Choroid plexus epithelial cell (primary cell): ENCODE results near the gene NAPB.

Experiments used
- DNase-seq: peaks from one replicate; pipeline ENCODE4 v3.0.0-alpha.2; 2010; ENCODE audit warnings: low read depth
- H3K4me3 ChIP-seq: 2 replicates; pipeline ENCODE4 v1.5.1; 2011; ENCODE audit warnings: low read depth, mild to moderate bottlenecking, control low read depth, low read length, moderate library complexity
- TF ChIP-seq, protein P1 (sequence below): conservative IDR thresholded peaks from 2 replicates; pipeline ENCODE4 v1.5.1; 2011; ENCODE audit warnings: low read depth, mild to moderate bottlenecking, control low read depth, inconsistent platforms, low read length, moderate library complexity

The NAPB gene

GRCh38 chr20:23337312-23337711 lies 84.0 kb downstream of the NAPB start:
- no peak for DNase-seq
- no peak overlapping the region for H3K4me3 ChIP-seq
- TF ChIP-seq, protein P1, sequence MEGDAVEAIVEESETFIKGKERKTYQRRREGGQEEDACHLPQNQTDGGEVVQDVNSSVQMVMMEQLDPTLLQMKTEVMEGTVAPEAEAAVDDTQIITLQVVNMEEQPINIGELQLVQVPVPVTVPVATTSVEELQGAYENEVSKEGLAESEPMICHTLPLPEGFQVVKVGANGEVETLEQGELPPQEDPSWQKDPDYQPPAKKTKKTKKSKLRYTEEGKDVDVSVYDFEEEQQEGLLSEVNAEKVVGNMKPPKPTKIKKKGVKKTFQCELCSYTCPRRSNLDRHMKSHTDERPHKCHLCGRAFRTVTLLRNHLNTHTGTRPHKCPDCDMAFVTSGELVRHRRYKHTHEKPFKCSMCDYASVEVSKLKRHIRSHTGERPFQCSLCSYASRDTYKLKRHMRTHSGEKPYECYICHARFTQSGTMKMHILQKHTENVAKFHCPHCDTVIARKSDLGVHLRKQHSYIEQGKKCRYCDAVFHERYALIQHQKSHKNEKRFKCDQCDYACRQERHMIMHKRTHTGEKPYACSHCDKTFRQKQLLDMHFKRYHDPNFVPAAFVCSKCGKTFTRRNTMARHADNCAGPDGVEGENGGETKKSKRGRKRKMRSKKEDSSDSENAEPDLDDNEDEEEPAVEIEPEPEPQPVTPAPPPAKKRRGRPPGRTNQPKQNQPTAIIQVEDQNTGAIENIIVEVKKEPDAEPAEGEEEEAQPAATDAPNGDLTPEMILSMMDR: no peak

DNA sequence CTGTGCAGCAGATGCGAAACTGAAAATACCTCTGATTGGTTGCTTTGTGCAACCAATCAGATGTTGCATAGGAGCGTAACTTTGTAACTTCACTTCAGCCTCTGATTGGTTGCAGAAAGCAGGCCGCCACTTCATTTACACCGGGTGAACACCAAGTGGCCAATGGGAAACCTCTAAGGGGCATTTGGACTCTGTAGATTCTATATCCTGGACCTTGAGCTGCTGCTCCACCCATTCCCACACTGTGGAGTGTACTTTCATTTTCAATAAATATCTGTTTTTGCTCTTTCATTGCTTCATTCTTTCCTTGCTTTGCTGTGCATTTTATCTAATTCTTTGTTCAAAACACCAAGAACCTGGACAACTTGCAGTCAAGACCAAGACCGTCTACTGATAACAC lies 84.8 kb downstream of the NAPB start:
- TF ChIP-seq, protein P1: no peak
- no peak overlapping the region for H3K4me3 ChIP-seq
- no peak for DNase-seq

GRCh38 chr20:23335521-23335920 lies 85.8 kb downstream of the NAPB start:
- TF ChIP-seq, protein P1: no peak
- DNase-seq: no peak
- H3K4me3 ChIP-seq: no peak overlapping the region

DNA sequence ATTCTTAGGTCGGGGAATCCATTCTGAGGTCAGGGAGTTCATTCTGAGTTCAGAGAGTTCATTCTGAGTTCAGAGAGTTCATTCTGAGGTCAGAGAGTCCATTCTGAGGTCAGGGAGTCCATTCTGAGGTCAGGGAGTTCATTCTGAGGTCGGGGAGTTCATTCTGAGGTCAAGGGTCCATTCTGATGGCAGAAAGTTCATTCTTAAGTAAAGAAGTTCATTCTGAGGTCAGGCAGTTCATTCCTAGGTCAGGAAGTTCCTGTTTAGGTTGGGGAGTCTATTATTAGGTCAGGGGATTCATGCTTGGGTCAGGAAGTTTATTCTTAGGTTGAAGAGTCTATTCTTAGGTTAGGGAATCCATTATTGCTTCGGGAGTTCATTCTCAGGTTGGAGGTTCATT lies 87.2 kb downstream of the NAPB start:
- no peak for DNase-seq
- TF ChIP-seq, protein P1: no peak

DNA sequence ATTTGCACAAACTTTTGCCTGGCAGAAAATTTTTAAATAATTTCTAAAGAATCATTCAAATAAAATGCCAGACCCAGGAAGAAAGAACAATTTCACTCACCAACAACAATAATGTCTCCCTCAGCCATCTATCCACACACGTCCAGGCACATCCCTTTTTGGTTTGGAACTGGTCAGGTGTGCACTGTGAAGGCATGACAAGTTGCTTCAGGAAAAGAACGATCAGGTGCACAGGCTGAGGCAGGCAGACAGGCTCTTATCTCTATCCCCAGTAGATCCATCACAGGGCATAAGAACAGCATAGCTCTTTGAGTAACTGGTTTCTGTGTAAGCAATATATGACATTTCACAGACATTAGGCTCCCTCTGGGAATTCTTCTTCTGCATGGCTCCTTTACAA lies 88.8 kb downstream of the NAPB start:
- no peak for DNase-seq
- TF ChIP-seq, protein P1: no peak
- H3K4me3 ChIP-seq: no peak overlapping the region

More for the DNA sequence above, 87.2 kb downstream of the NAPB start:
- no peak overlapping the region for H3K4me3 ChIP-seq

DNA sequence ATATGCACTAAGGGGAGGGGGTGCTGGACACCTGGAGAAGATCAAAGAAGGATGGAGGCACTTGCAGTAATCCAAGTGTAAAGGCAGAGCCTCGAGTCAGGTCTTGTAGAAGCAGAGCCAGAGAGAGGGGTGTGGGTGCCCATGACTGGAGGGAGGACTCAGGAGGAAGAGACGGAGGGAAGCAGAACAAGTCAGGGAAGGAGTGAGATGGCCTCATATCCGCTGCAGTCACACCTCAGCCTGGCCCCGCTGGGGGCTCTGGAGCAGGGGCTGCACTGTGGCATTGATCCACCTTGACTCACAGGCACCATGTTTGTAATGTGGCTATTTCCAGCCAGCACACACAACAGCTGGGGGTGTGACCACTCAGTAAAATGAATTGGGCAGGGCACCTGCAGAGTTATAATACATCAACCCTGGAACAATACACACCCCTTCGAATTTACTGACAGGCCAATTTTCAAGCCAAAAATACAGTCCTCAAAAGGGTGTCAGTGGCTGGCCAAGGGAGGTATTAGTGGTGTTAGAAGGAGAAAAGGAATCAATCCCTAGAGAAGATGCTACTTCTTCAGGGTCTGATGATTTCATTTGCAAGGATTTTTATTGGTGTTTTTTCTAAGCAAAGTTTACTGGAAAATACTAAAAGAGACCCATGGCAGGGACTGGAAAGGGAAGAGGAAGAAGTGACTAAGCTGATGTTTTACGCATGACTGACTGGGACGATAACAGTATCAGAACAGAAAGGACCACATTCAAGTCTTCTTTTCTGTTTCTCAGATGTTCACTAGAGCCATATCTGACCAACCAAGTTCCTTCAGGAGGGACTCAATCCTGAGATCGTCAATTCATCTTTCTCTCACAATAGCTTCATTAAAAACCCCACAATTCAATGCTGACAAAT lies 89.6 kb downstream of the NAPB start:
- TF ChIP-seq, protein P1: no peak

More for the DNA sequence above, 89.6 kb downstream of the NAPB start:
- H3K4me3 ChIP-seq: no peak overlapping the region
- DNase-seq: no peak
